ENCODE results near the gene MMAB. TPM values are rescaled to one million over a fixed set of nuclear protein-coding genes. Genes with fewer than 3 reads are reported as not detected.

MMAB gene
- total RNA-seq, 1 donor from 2014 or later = 62.8 TPM

GRCh38 chr12:109519787-109520186 is 53.5 kb downstream of the MMAB start:
- no peak for ATAC-seq (ENCODE audit: low read depth)
- no peak overlapping the region for H3K4me3 Mint-ChIP-seq
- ChIA-PET CTCF (interaction anchor here (0.9 to 5.0 kb wide), 3 partner anchors 70 to 255 kb away, joined by 3 to 34 read pairs (median 5); no protein-coding TSS in a partner anchor), POLR2A (interaction anchor here (1.2 kb wide), 1 partner anchor 12 kb away, joined by 3 read pairs; no protein-coding TSS in a partner anchor)
- H3K36me3 Mint-ChIP-seq (ENCODE audit: low read depth) = peaks cover 95% of the 10 kb centered on the region
- no peak for DNase-seq
- no peak for TF ChIP-seq CTCF (IDR thresholded peaks at IDR 0.05)
- H3K9me3 Mint-ChIP-seq = no peaks in the 10 kb centered on the region
- H3K4me1 Mint-ChIP-seq = no peaks in the 10 kb centered on the region
- no peak overlapping the region for H3K27ac Mint-ChIP-seq
- no peaks in the 10 kb centered on the region for H3K27me3 Mint-ChIP-seq
- intact Hi-C loops (cut with micrococcal nuclease) = loop anchor here (2.0 kb wide), 1 partner anchor 325 kb away; no protein-coding TSS in a partner anchor

GRCh38 chr12:109518820-109519665 is 54.3 kb downstream of the MMAB start:
- Mint-ChIP-seq H3K4me3 (no peak overlapping the region), H3K27me3 (no peaks in the 10 kb centered on the region), H3K9me3 (no peaks in the 10 kb centered on the region), H3K27ac (no peak overlapping the region), H3K4me1 (no peaks in the 10 kb centered on the region), H3K36me3 (ENCODE audit: low read depth) (peaks cover 96% of the 10 kb centered on the region)
- ATAC-seq (ENCODE audit: low read depth) = no peak
- no peak for TF ChIP-seq CTCF (IDR thresholded peaks at IDR 0.05)
- CTCF ChIA-PET = interaction anchor here (0.8 to 5.0 kb wide), 4 partner anchors 71 to 326 kb away, joined by 3 to 34 read pairs (median 4); no protein-coding TSS in a partner anchor
- POLR2A ChIA-PET = interaction anchor here (1.2 kb wide), 1 partner anchor 12 kb away, joined by 3 read pairs; no protein-coding TSS in a partner anchor
- DNase-seq = no peak
- intact Hi-C loops (cut with micrococcal nuclease) = loop anchor here (2.0 kb wide), 1 partner anchor 326 kb away; no protein-coding TSS in a partner anchor

- Mint-ChIP-seq H3K9me3 (no peaks in the 10 kb centered on the region), H3K27me3 (no peaks in the 10 kb centered on the region), H3K36me3 (ENCODE audit: low read depth) (peaks cover 92% of the 10 kb centered on the region), H3K4me3 (no peak overlapping the region), H3K4me1 (no peaks in the 10 kb centered on the region), H3K27ac (no peak overlapping the region)
- intact Hi-C loops (cut with micrococcal nuclease) = loop anchor here (2.0 kb wide), 1 partner anchor 327 kb away; no protein-coding TSS in a partner anchor
- ATAC-seq (ENCODE audit: low read depth) (no peak), DNase-seq (no peak)
- ChIA-PET POLR2A (no interaction called here), CTCF (interaction anchor here (2.3 to 5.0 kb wide), 2 partner anchors 258 kb away, joined by 10 to 34 read pairs; no protein-coding TSS in a partner anchor)
- no peak for TF ChIP-seq CTCF (IDR thresholded peaks at IDR 0.05)
These were observed 55.7 kb downstream of the MMAB start for GRCh38 chr12:109517619-109518018.

GRCh38 chr12:109513977-109514376 is 59.3 kb downstream of the MMAB start:
- intact Hi-C loops (cut with micrococcal nuclease) = no loop called here
- Mint-ChIP-seq H3K4me1 (no peaks in the 10 kb centered on the region), H3K27me3 (no peaks in the 10 kb centered on the region), H3K27ac (no peak overlapping the region), H3K9me3 (no peaks in the 10 kb centered on the region), H3K4me3 (no peak overlapping the region), H3K36me3 (ENCODE audit: low read depth) (peaks cover 91% of the 10 kb centered on the region)
- POLR2A ChIA-PET = no interaction called here
- CTCF ChIA-PET = no interaction called here
- ATAC-seq (ENCODE audit: low read depth) = no peak
- no peak for DNase-seq
- no peak for TF ChIP-seq CTCF (IDR thresholded peaks at IDR 0.05)

- POLR2A ChIA-PET = no interaction called here
- peaks cover 89% of the 10 kb centered on the region for H3K36me3 Mint-ChIP-seq (ENCODE audit: low read depth)
- TF ChIP-seq CTCF (IDR thresholded peaks at IDR 0.05) = no peak
- ATAC-seq (ENCODE audit: low read depth) (no peak), DNase-seq (no peak)
- no peak overlapping the region for H3K4me3 Mint-ChIP-seq
- intact Hi-C loops (cut with micrococcal nuclease) = no loop called here
- no peaks in the 10 kb centered on the region for H3K27me3 Mint-ChIP-seq
- no peak overlapping the region for H3K27ac Mint-ChIP-seq
- no peaks in the 10 kb centered on the region for H3K4me1 Mint-ChIP-seq
- H3K9me3 Mint-ChIP-seq = no peaks in the 10 kb centered on the region
- CTCF ChIA-PET = no interaction called here
These were observed 60.3 kb downstream of the MMAB start for GRCh38 chr12:109513051-109513450.
